HS-5 (cell line): Measurements from ENCODE around the gene CHMP3.

ENCODE experiments used
- DNase-seq: peaks from one replicate; pipeline ENCODE4 v3.0.0-alpha.2; 2012; ENCODE audit warnings: low read depth

Gene CHMP3

DNA sequence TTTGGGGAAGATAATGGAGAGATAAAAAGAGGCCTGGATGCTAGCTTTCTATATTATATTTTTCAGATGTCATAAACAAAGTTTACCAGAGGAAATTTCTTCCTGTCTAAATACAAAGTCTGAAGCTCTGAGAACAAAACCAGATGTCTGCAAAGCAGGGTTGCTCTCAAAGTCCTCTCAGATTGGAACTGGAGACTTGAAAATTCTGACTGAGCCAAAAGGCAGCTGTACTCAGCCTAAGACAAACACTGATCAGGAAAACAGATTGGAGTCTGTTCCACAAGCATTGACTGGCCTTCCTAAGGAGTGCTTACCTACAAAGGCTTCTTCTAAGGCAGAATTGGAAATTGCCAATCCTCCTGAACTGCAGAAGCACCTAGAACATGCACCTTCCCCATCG is 96.9 kb downstream of the CHMP3 start:
- no peak for DNase-seq

GRCh38 chr2:86464652-86465051 is 98.6 kb downstream of the CHMP3 start:
- DNase-seq, result no peak

GRCh38 chr2:86461042-86461743 is 102.0 kb downstream of the CHMP3 start:
- no peak for DNase-seq

- DNase-seq, result no peak
Measured at GRCh38 chr2:86455181-86455580, 108.1 kb downstream of the CHMP3 start.

- no peak for DNase-seq
Measured at GRCh38 chr2:86454238-86454637, 109.0 kb downstream of the CHMP3 start.

DNA sequence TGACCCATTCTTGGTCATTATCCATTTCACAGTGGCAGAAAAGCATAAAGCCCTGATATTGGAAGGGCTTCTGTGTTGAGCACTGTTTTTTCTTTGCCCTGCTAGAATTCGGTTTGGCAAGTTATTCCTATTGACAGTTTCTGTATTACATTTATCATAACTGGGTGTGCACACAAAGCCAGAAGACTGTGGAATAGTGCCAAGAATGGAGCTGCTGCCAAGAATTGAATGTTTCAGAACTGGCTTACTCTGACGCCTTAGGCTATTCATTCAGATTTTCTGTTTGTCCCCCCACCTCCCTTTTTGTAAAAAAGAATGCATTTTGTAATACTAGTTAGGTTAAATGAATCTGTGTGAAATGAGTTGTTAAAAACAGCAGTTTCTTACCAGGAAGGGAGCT is 109.4 kb downstream of the CHMP3 start:
- no peak for DNase-seq
